Measurements from ENCODE around the gene AOX1.

DNA sequence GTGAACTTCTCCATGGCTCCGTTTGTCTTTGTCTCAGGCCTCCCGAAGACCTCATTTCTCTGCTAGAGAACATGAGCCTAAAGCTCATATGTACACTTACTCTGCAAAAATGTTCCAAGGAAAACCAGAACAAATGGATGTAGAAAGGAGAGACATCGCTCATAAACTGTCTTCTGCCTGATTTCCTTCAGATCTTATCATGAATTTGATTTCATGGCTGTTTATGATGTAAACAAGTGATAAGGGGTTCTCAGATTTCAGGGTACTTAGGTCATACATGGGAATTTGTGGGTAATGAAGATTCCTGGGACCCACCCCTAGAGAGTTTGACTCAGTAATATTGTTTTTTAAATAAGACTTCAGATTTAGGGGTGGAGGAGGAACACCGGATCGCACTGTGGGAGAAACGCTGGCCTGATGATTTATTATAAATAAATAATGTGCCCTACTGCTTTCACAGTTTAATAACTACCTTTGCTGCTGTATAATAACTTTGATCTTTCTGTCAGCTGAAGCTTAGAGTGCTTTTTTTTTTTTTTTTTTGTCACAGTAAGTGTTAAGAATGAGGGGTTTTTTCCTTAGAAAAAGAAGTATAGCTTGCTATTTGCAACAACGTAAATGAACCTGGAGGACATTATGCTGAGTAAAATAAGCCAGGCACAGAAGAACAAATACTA lies 14.9 kb downstream of the AOX1 start:
- TF ChIP-seq, protein P1, sequence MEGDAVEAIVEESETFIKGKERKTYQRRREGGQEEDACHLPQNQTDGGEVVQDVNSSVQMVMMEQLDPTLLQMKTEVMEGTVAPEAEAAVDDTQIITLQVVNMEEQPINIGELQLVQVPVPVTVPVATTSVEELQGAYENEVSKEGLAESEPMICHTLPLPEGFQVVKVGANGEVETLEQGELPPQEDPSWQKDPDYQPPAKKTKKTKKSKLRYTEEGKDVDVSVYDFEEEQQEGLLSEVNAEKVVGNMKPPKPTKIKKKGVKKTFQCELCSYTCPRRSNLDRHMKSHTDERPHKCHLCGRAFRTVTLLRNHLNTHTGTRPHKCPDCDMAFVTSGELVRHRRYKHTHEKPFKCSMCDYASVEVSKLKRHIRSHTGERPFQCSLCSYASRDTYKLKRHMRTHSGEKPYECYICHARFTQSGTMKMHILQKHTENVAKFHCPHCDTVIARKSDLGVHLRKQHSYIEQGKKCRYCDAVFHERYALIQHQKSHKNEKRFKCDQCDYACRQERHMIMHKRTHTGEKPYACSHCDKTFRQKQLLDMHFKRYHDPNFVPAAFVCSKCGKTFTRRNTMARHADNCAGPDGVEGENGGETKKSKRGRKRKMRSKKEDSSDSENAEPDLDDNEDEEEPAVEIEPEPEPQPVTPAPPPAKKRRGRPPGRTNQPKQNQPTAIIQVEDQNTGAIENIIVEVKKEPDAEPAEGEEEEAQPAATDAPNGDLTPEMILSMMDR (IDR thresholded peaks at IDR 0.05; ENCODE audit: low read depth, low read length, missing input control) = no peak
- TF ChIP-seq, protein P2, sequence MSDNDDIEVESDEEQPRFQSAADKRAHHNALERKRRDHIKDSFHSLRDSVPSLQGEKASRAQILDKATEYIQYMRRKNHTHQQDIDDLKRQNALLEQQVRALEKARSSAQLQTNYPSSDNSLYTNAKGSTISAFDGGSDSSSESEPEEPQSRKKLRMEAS (IDR thresholded peaks at IDR 0.05) = no peak
- TF ChIP-seq EGR1 (IDR thresholded peaks at IDR 0.05; ENCODE audit: low read depth in 2 of 2) = no peak
- no peak for TF ChIP-seq FOXA1 (IDR thresholded peaks at IDR 0.05)
- no peak for TF ChIP-seq TAF1 (conservative IDR thresholded peaks at IDR 0.05)
- TF ChIP-seq GABPA (IDR thresholded peaks at IDR 0.05 in 1 of 2, conservative IDR thresholded peaks at IDR 0.05 in 1 of 2) = no peak
- TF ChIP-seq, protein P3, sequence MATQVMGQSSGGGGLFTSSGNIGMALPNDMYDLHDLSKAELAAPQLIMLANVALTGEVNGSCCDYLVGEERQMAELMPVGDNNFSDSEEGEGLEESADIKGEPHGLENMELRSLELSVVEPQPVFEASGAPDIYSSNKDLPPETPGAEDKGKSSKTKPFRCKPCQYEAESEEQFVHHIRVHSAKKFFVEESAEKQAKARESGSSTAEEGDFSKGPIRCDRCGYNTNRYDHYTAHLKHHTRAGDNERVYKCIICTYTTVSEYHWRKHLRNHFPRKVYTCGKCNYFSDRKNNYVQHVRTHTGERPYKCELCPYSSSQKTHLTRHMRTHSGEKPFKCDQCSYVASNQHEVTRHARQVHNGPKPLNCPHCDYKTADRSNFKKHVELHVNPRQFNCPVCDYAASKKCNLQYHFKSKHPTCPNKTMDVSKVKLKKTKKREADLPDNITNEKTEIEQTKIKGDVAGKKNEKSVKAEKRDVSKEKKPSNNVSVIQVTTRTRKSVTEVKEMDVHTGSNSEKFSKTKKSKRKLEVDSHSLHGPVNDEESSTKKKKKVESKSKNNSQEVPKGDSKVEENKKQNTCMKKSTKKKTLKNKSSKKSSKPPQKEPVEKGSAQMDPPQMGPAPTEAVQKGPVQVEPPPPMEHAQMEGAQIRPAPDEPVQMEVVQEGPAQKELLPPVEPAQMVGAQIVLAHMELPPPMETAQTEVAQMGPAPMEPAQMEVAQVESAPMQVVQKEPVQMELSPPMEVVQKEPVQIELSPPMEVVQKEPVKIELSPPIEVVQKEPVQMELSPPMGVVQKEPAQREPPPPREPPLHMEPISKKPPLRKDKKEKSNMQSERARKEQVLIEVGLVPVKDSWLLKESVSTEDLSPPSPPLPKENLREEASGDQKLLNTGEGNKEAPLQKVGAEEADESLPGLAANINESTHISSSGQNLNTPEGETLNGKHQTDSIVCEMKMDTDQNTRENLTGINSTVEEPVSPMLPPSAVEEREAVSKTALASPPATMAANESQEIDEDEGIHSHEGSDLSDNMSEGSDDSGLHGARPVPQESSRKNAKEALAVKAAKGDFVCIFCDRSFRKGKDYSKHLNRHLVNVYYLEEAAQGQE (IDR thresholded peaks at IDR 0.05) = no peak
- TF ChIP-seq, protein P4, sequence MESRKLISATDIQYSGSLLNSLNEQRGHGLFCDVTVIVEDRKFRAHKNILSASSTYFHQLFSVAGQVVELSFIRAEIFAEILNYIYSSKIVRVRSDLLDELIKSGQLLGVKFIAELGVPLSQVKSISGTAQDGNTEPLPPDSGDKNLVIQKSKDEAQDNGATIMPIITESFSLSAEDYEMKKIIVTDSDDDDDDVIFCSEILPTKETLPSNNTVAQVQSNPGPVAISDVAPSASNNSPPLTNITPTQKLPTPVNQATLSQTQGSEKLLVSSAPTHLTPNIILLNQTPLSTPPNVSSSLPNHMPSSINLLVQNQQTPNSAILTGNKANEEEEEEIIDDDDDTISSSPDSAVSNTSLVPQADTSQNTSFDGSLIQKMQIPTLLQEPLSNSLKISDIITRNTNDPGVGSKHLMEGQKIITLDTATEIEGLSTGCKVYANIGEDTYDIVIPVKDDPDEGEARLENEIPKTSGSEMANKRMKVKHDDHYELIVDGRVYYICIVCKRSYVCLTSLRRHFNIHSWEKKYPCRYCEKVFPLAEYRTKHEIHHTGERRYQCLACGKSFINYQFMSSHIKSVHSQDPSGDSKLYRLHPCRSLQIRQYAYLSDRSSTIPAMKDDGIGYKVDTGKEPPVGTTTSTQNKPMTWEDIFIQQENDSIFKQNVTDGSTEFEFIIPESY (IDR thresholded peaks at IDR 0.05) = no peak
- no peak for TF ChIP-seq YY1 (IDR thresholded peaks at IDR 0.05)

Measured in liver (tissue), 3 donors.